Measurements from ENCODE around the gene RABGAP1L.

- no peak for TF ChIP-seq POLR2AphosphoS5 (IDR thresholded peaks at IDR 0.05; ENCODE audit: low read depth, low read length)
- no peak for TF ChIP-seq CEBPB (IDR thresholded peaks at IDR 0.05; ENCODE audit: low read depth, low read length)
- TF ChIP-seq SUZ12 (IDR thresholded peaks at IDR 0.05; ENCODE audit: low read length), result no peak
Observed at GRCh38 chr1:174953285-174954072, 794.2 kb downstream of the RABGAP1L start.

Data from H1 (cell line).